Inferior parietal cortex (tissue), 1 donor: ENCODE measurements around the gene NKX6-2.

Source experiments
- DNase-seq: peaks from one replicate; pipeline ENCODE4 v3.0.0-alpha.2; 2016; ENCODE audit errors: extremely low spot score

The NKX6-2 gene

DNA sequence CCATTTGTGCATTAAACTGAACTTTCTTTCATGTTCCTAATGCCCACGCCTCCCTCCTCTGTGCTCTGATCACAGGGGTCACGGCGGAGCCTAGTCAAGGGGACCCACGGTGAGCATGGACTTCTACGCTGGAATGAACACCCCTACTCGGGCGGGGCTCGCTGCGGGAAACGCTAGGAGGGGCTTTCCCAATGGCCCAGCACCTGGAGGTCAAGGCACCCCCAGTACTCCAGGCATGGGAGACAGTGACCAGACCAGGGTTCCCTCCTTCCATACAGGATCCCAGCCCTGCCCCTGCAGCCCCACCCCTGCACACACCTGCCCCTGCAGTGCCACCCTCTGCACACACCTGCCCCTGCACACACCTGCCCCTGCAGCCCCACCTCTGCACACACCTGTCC lies 27.1 kb upstream of the NKX6-2 start:
- DNase-seq, result no peak

DNA sequence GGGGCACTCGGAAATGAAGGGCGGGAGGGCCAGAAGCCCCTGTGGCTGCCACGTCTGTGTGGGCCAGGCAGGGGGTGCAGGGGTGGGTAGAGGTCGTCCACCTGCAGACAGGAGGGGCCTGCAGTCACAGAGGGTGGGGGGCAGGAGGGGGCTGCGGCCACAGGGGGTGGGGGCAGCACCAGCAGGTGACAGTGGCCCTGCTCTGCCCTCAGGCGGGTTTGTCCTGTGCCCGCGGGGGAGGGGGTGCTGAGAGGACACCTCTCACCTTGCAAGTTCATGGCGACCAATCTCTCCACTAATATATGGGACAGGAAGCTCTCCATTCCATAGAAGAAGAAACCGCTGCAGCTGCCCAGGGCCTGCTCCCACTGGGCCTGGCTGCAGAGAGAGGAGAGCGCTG lies 26.6 kb upstream of the NKX6-2 start:
- DNase-seq, result no peak

DNA sequence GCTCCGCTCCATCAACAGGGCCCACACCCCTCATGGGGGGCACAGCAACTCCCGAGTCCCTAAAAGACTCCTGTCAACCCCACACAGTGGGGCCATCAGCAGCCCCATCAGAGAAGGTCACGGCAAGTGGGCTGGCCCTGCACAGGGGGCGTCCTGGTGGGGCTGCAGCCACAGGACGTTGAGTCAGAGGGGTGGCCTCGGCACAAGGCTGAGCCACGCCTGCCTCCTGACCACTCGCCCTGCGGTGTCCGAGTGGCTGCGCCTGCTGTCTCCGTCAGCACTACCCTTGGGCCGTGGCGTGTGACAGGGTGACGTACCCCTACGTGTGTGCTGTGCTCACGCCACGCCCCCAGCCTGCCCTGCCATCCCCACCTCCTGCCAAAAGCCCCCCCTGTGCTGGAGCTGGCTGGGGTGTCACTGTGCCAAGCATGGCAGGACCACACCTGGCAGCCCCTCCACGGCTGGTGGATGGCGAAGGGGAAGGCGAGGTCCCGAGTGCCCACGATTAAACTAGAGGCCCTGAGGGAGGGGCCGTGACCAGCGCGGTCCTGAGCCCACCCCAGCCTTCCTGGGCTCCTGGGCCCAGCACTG lies 26.0 kb upstream of the NKX6-2 start:
- no peak for DNase-seq

DNA sequence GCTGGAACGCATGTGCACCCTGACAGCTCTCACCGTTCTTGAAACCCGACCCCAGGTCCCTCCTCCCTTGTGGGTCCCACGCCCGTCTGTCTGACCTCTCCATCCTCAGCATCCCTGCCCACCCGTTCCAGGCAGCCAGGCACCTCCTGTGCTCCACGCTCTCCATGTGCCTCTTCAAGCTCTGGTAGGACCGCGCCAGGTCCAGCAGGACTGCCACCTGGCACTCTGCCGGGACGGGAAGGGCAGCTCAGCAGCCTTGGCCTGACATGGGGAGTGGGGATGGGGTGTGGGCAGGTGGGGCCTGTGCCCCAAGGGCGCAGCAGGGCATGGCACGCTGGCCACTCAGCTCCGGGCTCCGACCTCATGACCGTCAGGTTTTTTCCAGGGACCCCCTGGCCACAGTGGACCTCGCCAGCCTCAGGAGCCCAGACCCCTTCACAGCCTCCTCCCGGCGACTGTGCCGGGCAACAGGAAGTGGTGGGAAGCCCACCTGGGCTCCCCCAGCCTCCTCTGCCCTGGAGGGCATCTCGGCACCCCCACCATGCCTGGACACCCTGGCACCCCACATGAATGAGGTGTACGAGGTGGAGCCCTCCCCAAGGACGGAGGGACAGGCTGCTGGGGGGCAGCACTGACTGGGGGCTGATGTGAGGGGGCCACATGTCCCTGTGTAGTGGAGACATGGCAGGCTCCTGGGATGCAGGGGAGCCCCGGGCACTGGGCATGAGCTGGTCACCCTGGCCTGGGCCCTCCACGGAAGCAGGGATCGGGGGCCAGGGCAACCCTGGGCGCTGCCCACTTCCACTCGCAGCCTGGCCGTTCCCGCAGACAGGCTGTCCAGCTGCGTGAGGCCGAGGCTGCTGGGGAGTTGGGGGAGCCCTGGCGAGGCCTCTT lies 25.1 kb upstream of the NKX6-2 start:
- DNase-seq, result no peak

DNA sequence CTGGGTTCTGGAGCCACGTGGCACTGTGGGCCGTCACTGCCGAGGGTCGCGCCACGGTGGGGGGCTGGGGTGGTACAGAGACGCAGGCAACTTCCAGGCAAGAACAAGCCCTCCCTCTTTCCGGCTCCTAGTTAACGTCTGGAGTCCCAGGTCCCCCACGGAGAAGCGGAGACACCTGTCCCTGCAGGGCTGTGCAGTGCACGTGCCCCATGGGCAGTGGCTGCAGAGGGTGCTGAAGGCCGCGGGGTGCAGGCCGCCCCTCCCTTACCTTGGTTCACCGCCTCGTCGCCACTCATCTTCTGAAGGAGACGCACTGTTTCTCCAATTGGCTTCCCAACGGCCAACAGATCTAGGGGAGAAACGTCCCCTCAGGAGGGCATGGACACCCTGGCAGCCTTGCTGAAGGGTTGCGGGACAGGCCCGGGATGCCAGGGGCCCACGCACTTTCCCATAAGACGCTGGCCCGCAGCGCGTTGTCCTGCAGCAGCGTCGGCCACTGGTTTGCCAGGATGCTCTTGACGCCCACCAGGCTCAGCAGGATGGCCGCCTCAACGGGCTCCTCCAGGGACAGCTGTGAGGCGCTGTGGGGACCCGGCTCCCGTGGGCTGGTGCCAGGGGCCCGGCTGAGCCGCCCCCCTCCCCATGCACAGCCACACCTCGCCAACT lies 24.3 kb upstream of the NKX6-2 start:
- no peak for DNase-seq

DNA sequence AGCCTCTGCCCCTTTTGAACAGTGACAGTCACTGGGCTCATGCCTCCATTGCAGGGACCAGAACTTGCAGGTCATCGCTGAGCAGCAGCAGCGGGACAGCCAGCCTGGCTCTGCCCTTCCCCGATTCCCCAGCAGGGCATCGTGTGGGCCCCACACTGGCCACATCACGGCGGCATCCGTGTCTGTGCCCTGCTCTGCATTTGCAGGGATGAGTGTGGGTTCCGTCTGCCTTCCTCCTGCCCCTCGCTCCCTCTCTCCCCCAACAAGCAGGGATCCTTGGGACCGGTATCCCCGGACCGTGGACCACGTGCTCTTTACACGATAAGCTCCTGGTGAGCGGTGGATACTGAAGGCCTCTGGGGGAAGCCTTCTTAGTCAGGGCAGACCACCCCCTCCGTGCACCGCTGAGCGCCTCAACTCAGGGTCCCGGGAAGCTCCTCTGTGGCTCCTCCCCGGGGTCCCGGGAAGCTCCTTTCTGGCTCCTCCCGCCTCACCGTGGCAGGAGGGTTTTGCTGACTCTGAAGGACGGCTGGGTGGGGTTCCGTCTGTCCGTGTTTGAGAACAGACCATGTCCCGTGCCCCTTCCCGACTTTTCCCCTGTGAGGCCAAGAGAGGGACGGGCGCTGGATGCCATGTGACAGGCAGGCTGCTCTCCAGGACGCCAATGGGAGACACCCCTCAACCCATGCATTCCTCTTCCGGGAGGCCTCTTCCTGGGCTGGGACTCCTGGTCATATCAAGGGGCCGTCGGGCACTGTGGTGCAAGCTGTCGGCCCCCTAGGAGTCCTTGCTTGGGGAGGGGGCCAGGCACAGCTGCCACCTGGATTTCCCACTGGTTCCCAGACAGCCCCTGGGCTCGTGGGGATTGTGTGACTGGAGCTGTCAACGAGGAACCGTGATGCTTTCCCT lies 23.5 kb upstream of the NKX6-2 start:
- no peak for DNase-seq

DNA sequence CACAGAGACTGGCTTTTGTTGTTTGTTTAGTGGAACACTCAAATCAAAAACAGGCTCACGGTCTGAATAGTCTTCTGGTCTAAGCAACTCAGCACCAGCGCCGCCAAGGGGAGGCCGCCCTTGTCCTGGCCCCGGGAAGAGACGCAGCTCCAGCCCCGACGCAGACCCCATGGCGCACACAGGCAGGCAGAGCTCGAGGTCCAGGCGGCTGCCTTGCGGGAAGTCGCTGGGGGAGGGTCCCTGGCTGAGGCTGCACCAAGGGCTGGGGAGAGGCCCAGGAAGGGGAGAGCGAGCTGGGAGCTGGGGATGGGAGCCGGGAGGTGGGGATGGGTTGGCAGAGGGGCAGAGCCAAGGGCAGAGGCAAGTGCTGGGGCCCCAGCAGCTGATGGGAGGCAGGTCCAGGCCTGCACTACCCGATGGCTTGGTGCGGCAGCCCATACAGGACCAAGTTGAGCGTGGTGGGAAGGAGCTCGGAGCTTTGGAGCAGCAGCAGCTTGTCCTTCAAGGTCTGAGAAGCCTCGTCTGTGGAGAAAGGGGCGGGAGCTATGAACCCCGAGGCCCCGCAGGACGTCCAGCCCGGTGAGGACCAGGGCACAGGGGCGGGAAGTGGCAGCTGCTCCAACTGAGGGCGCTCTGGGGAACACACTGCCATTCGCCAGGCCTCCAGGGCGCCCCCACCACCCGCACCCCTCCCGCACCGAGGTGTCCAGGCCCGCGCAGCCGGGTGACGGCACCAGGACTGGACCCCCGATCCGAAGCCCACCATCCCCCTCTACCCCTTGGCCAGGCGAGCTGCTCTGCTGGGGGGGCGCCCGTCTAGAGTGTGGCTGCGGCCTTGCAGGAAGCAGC lies 22.7 kb upstream of the NKX6-2 start:
- DNase-seq, result no peak

DNA sequence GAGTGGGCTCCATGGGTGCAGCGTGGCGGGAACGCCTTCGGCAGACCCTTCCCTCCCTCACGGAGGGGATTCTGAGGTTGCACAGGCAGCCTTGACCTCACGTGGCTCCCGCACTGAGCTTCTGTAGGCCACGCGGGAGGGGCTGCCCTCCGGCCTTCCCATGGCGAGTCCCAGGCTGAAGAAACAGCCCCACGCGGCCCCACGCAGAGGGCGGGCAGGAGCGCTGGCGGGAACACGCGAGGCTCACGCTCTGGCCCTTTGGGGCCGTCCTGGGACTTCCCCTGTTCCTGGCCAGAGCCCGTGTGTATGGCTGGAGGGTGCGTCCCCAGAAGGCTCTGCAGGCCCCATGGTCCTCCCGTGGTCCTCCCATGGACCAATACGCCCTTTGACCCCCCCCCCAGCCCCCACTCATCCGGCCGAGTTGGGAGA lies 21.7 kb upstream of the NKX6-2 start:
- DNase-seq, result no peak

DNA sequence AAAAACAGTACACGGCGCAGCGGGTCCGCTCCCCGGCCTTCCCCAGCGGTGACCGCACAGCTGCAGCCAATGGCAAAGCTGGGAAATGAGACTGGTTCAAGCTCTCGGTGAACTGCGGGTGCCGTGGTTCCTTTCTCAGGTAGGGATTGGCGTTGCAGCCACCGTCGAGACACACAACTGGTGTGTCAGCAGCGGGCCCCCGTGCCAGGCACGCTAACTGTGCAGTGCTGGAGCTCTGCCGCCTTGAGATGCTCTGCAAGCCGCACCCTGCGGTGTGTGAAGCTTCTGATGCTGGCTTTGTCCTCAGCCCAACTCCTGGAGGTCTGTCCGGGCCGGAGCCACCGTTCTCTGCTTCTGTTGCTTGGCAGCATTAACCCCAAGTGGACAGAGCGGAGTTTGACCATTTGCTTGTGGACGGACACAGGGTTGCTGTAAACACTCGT lies 20.6 kb upstream of the NKX6-2 start:
- DNase-seq, result no peak

DNA sequence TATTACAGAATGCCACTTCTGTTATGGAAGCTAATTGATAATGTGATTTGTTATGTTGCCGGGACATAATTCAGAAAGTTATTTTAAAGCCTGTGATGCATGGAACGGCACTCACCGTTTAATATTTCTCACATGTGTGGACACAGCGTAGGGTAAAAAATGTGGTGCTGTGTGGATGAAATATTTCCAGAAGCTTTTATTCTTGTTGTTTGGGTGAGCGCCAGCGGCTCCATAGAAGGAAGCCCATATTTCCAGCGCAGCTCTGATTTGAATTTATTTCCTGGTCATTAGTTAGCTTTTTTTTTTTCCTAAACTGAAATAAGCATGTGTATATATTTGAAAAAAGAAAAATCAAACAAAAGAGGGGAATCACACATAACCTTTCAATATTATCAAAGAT lies 20.2 kb upstream of the NKX6-2 start:
- no peak for DNase-seq

DNA sequence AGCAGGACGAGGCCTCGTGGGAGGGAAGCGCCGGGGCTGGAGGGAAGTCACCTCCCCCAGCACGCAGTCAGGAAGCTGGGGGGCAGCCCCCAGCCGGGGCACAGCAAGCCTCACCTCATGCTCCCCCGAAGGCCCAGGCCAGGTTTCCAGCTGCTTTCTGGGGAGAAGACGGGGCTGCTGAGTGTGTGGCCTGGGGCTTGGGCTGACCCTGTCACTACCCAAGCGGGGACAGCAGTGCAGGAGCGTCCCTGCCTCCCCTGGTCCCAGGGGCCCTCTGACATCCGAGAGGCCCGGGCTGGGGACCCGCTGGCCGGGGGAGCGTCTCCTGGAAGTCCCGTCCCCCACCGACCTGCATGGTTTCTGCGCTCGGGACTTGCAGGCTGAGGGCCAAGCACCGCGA lies 19.7 kb upstream of the NKX6-2 start:
- DNase-seq, result no peak

DNA sequence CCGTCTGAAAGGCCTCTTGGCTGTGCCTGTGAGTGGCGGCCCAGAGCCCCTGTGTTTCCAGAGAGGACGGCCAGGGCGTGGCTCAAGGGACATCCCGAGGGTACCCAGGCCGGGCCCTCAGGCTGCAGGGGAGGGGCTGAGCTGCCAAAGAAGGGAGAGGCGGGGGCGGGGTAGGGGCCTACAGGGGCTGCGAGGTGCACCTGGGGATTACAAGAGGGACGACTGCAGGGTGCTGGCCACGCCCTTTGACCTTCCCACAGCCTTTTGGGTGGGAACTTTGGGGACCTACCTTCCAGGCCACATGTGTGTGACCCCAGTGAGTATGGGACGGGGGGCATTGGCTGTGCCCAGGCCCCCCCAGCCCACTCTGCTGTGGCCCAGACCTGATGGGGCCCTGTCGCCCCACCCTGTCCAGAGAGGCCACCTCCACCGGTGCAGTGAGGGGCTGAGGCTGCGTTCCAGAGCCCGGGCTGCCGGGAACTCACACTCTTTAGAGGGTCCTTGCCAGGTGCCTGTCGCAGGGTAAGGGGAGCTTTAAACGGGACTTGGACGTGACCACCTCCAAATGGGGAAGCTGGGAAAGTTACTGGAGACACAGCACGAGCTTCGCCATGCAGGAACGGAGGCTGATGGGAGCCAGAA lies 19.0 kb upstream of the NKX6-2 start:
- no peak for DNase-seq

DNA sequence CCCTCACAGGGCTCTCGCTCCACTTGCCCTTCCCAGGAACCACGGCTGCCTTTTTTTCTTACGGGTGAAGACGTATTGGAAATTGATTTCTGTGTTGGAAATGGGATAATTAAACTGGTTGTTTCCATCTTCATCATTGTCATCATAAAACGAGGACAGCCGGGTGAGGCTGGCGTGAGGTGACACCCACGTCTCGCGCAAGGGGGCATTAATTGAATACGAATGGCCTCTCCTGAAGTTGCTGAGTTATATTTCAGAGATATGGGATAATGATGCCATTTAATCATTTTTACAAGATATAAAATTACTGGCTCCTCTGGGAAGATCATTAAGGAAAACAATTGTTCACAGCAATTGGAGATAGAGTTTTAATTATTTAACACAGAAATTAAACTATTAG lies 18.3 kb upstream of the NKX6-2 start:
- DNase-seq, result no peak

DNA sequence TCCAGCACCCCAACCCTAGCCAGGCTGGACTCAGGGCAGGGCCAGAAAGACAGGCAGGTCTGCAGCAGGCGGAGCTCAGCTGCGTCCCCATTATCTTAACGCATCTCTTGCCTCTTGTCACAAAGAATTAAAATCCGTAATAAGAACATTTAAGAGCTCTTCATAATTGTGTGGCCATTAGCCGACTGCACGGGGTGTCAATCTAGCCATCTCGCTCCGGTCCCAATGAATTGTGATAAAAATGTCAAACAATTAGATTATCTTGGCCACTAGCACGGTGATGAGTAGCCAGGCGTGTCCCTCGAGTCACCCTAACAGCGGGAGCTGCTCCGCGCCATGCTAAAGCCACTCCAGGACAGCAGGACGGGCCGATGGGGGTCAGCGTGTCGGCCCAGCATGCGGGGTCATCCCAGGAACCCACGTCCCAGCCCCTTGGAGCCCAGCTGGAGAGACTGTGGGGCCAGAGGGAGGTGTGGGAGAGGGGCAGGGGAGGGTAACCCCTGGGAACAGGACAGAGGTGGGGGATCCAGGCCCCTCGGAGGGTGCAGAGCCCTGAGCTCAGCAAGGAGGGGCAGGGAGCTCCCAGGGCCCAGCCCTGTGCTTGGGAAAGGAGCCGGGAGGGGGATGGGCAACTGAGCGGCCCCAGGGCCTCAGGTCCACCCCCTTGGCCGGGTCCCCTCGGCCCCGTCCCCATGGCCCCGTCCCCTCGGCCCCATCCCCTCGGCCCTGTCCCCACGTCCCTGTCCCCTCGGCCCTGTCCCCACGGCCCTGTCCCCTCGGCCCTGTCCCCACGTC lies 17.7 kb upstream of the NKX6-2 start:
- no peak for DNase-seq

DNA sequence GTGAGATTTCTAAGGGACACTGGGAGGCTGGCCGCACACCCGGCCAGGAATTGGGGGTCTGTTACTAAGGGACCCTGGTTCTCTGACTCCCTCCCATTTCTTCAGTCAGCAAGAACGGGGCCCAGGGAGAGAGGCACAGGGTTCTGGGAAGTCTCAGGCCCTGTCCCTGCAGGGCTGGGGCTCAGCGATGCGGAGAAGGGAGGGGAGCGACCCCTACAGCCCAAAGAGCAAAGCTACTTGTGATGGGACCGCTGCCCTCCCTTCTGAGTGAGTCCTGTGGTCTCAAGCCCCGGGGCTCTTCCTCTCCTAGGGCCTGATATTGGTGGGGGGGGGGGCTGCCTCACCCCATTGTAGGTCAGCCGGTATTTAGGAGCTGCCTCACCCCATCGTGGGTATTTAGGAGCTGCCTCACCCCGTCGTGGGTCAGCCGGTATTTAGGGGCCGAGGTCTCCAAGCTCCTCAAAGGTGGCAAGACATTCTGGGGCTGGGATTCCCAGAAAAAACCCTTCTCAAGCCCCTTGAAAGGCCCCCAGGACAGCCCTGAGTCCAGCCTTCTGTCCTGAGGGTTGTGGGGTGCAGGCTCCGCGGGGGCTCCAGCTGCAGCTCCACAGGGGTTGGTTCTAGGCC lies 16.9 kb upstream of the NKX6-2 start:
- no peak for DNase-seq

DNA sequence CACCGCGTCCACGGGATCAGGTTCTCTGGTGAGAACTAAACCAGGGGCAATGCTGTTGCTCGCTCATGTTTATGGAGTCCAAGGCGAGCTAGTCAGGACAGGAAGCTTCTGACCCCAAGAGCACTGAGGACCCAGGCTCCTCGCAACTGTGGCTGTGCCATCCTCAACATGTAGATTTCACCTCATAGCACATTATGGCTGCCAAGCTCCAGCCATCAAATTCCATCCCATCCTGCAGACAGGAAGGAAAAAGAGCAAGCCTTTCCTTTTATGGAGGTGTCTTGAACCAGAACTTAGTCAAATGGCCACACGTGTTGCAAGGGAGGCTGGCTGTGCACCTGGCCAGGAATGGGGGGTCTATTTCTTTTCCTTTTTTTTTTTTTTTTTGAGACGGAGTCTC lies 16.1 kb upstream of the NKX6-2 start:
- DNase-seq, result no peak

DNA sequence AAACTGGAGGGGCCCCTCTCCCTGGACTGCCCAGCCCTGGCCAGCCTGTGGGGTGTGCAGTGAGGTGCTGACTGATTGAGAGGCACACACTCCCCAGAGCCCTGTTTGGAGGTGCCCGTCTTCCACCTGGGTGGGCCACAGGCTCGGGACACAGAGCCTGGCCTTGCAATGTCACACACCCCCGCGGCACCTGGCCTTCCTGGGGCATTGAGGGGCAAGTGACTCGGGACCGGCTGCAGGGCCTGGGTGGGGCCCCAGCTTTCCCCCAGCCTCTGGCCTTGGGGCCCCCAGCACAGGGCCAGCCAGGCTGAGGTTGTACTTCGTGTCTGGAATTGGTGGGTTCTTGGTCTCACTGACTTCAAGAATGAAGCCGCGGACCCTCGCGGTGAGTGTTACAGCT lies 13.9 kb upstream of the NKX6-2 start:
- DNase-seq, result no peak

DNA sequence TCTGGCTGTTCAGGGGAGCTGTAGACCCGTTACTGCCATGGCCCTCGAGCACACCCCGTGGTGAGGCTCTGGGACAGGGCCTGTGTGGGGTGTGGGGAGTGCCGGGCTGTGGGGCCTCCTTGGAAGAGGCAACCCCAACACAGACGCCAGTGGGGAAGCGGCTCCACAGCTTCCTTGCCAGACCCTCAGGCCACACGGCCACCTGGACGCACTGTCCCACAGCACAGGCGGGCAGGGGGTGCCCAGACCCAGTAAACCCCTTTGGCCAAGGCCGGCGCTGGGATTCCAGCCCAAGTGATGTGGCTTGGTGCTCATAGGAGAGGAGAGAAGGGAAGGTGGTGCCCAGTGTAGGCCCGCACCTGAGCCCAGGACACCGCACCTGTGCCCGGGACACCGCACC lies 12.9 kb upstream of the NKX6-2 start:
- no peak for DNase-seq

DNA sequence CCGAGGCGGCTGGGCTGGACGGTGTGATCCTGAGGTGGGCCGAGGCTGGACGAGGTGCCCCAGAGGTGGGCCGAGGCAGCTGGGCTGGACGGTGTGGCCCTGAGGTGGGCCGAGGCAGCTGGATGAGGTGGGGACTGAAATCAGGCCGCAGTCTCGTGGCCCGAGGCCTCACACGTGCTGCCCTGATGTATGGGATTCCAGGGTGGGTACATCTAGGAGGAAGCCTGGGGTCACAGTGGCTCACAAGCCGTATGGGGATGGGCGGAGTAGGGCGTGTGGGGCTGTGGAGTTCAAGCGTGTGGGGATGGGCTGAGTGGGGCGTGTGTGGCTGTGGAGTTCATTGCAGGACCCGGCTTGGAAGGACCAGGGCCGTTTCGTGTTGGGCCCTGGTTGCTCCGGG lies 12.5 kb upstream of the NKX6-2 start:
- no peak for DNase-seq
